Astrocyte (in vitro differentiated cells and primary cell): ENCODE results near the gene LMF1. TPM values are rescaled to one million over a fixed set of nuclear protein-coding genes. Genes with fewer than 3 reads are reported as not detected.

Experiments used
- DNase-seq: peaks from one replicate; pipeline ENCODE4 v3.0.0-alpha.2; 2010; ENCODE audit warnings: low read depth
- FAIRE-seq: peaks from 2 replicates; lab custom pipeline; 2011; peaks lifted over from hg19 to GRCh38; lab: Jason Lieb, UNC
- H2AFZ ChIP-seq: 2 replicates; pipeline ENCODE4 v1.6.0; 2012; ENCODE audit warnings: low read depth, low read length, inconsistent platforms
- H3K27ac ChIP-seq: 2 replicates; pipeline ENCODE4 v1.5.1; 2011; ENCODE audit warnings: low read depth, low read length, inconsistent platforms
- H3K27me3 ChIP-seq: 2 replicates; pipeline ENCODE4 v1.6.0; 2011; ENCODE audit warnings: low read length, inconsistent platforms; ENCODE audit not compliant: insufficient read depth
- H3K36me3 ChIP-seq: 2 replicates; pipeline ENCODE4 v1.5.1; 2011; ENCODE audit warnings: low read length, inconsistent platforms; ENCODE audit not compliant: insufficient read depth
- H3K4me1 ChIP-seq: 2 replicates; pipeline ENCODE4 v1.5.1; 2011; ENCODE audit warnings: low read length, inconsistent platforms; ENCODE audit not compliant: insufficient read depth
- H3K4me2 ChIP-seq: 2 replicates; pipeline ENCODE4 v1.6.0; 2012; ENCODE audit warnings: low read length, inconsistent platforms
- H3K4me3 ChIP-seq: 2 replicates; pipeline ENCODE4 v1.5.1; 2011; ENCODE audit warnings: low read depth, mild to moderate bottlenecking, low read length, inconsistent platforms; ENCODE audit not compliant: insufficient read depth
- H3K79me2 ChIP-seq: 2 replicates; pipeline ENCODE4 v1.6.0; 2012; ENCODE audit warnings: mild to moderate bottlenecking, low read length, inconsistent platforms; ENCODE audit not compliant: insufficient read depth
- H3K9ac ChIP-seq: 2 replicates; pipeline ENCODE4 v1.6.0; 2012; ENCODE audit warnings: mild to moderate bottlenecking, low read length, inconsistent platforms
- H3K9me3 ChIP-seq: 2 replicates; pipeline ENCODE4 v1.5.1; 2012; ENCODE audit warnings: low read depth, mild to moderate bottlenecking, low read length, inconsistent platforms; ENCODE audit not compliant: insufficient read depth
- H4K20me1 ChIP-seq: 2 replicates; pipeline ENCODE4 v1.6.0; 2012; ENCODE audit warnings: low read length, inconsistent platforms; ENCODE audit not compliant: insufficient read depth
- H3K27ac Mint-ChIP-seq: one replicate; pipeline ENCODE4 v1.8.0; 2021; ENCODE audit warnings: mild to moderate bottlenecking, mixed read lengths; ENCODE audit not compliant: unreplicated experiment
- H3K27me3 Mint-ChIP-seq: one replicate; pipeline ENCODE4 v1.8.0; 2021; ENCODE audit warnings: low read depth, mixed read lengths; ENCODE audit not compliant: unreplicated experiment
- H3K36me3 Mint-ChIP-seq: one replicate; pipeline ENCODE4 v1.8.0; 2021; ENCODE audit warnings: low read depth, mixed read lengths; ENCODE audit not compliant: unreplicated experiment
- H3K4me1 Mint-ChIP-seq: one replicate; pipeline ENCODE4 v1.8.0; 2021; ENCODE audit warnings: low read depth, mixed read lengths; ENCODE audit not compliant: unreplicated experiment
- H3K4me3 Mint-ChIP-seq: one replicate; pipeline ENCODE4 v1.8.0; 2021; ENCODE audit warnings: mild to moderate bottlenecking, moderate library complexity, mixed read lengths; ENCODE audit not compliant: unreplicated experiment
- H3K9me3 Mint-ChIP-seq: one replicate; pipeline ENCODE4 v1.8.0; 2021; ENCODE audit warnings: mild to moderate bottlenecking, mixed read lengths; ENCODE audit not compliant: unreplicated experiment
- CTCF ChIP-seq: IDR thresholded peaks from 2 replicates; pipeline ENCODE4 v1.5.1; 2011; ENCODE audit warnings: low read depth, mild to moderate bottlenecking, inconsistent platforms, low read length, moderate library complexity; ENCODE audit not compliant: insufficient read depth
- EZH2 ChIP-seq: IDR thresholded peaks from 2 replicates; pipeline ENCODE4 v1.6.1; 2012; ENCODE audit warnings: mild to moderate bottlenecking, low read length, inconsistent platforms; ENCODE audit not compliant: insufficient read depth
- total RNA-seq: library from RNA; stranded (reverse); gene quantifications from 2 replicates; pipeline ENCODE4 v1.2.1, GENCODE V29; 2021

LMF1 gene
- total RNA-seq, 1 donor from 2014 or later = 12.6 TPM

GRCh38 chr16:824194-824593 is 146.6 kb downstream of the LMF1 start:
- H3K27me3 ChIP-seq = peaks cover 25% of the 10 kb centered on the region
- no peaks in the 10 kb centered on the region for H3K9me3 Mint-ChIP-seq

GRCh38 chr16:822909-823297 is 147.9 kb downstream of the LMF1 start:
- Histone ChIP-seq H3K4me3 (no peak overlapping the region), H3K36me3 (no peaks in the 10 kb centered on the region), H3K4me2 (no peak overlapping the region), H3K4me1 (no peaks in the 10 kb centered on the region), H3K9ac (no peak overlapping the region), H3K9me3 (peaks cover 4% of the 10 kb centered on the region), H3K27me3 (peaks cover 32% of the 10 kb centered on the region), H3K79me2 (no peaks in the 10 kb centered on the region), H4K20me1 (no peaks in the 10 kb centered on the region), H3K27ac (no peak overlapping the region), H2AFZ (no peak overlapping the region)
- Mint-ChIP-seq H3K4me1 (no peaks in the 10 kb centered on the region), H3K4me3 (no peak overlapping the region), H3K36me3 (peaks cover 3% of the 10 kb centered on the region), H3K27ac (no peak overlapping the region), H3K9me3 (no peaks in the 10 kb centered on the region), H3K27me3 (peaks cover 34% of the 10 kb centered on the region)
- DNase-seq (no peak), FAIRE-seq (no peak)
- TF ChIP-seq CTCF (no peak), EZH2 (no peak)

More at GRCh38 chr16:824194-824593, 146.6 kb downstream of the LMF1 start:
- no peaks in the 10 kb centered on the region for H3K4me1 Mint-ChIP-seq
- Histone ChIP-seq H3K9ac (no peak overlapping the region), H3K9me3 (no peaks in the 10 kb centered on the region), H3K4me3 (no peak overlapping the region), H3K36me3 (no peaks in the 10 kb centered on the region), H3K4me1 (no peaks in the 10 kb centered on the region), H3K27ac (no peak overlapping the region), H2AFZ (no peak overlapping the region), H4K20me1 (no peaks in the 10 kb centered on the region), H3K4me2 (no peak overlapping the region), H3K79me2 (no peaks in the 10 kb centered on the region)
- H3K36me3 Mint-ChIP-seq = peaks cover 3% of the 10 kb centered on the region
- FAIRE-seq (no peak), DNase-seq (no peak)
- TF ChIP-seq CTCF (no peak), EZH2 (no peak)
- H3K4me3 Mint-ChIP-seq = no peak overlapping the region
- H3K27me3 Mint-ChIP-seq = peaks cover 33% of the 10 kb centered on the region
- H3K27ac Mint-ChIP-seq = no peak overlapping the region

GRCh38 chr16:822174-822908 is 148.4 kb downstream of the LMF1 start:
- H3K27me3 Mint-ChIP-seq = peaks cover 34% of the 10 kb centered on the region
- no peak overlapping the region for H3K4me3 ChIP-seq
- H3K27ac ChIP-seq = no peak overlapping the region
- H3K27ac Mint-ChIP-seq = no peak overlapping the region
- H3K36me3 ChIP-seq = no peaks in the 10 kb centered on the region
- H3K4me3 Mint-ChIP-seq = no peak overlapping the region
- peaks cover 4% of the 10 kb centered on the region for H3K9me3 ChIP-seq
- H3K4me2 ChIP-seq = no peak overlapping the region
- H3K27me3 ChIP-seq = peaks cover 32% of the 10 kb centered on the region
- no peak overlapping the region for H3K9ac ChIP-seq
- no peaks in the 10 kb centered on the region for H3K9me3 Mint-ChIP-seq
- H2AFZ ChIP-seq = no peak overlapping the region
- H3K36me3 Mint-ChIP-seq = peaks cover 3% of the 10 kb centered on the region
- H3K4me1 ChIP-seq = no peaks in the 10 kb centered on the region
- DNase-seq (no peak), FAIRE-seq (no peak)
- H3K4me1 Mint-ChIP-seq = no peaks in the 10 kb centered on the region
- H4K20me1 ChIP-seq = no peaks in the 10 kb centered on the region
- H3K79me2 ChIP-seq = no peaks in the 10 kb centered on the region
- TF ChIP-seq EZH2 (no peak), CTCF (no peak)
